Hepatocyte (in vitro differentiated cells): Measurements from ENCODE around the gene STX8. TPM values are rescaled to one million over a fixed set of nuclear protein-coding genes. Genes with fewer than 3 reads are reported as not detected.
A peak's percentile ranks its signal among the peaks of the same experiment; 100 is the strongest.

Source experiments
- DNase-seq: peaks from one replicate; pipeline ENCODE4 v3.0.0-alpha.2; 2016; ENCODE audit warnings: low spot score
- H2AFZ ChIP-seq: fragments of 200-600 bp; sonication (generic); 2 replicates; pipeline ENCODE4 v1.6.0; 2016; ENCODE audit warnings: antibody characterized with exemption, mild to moderate bottlenecking
- H3K27ac ChIP-seq: fragments of 200-600 bp; sonication (generic); 2 replicates; pipeline ENCODE4 v1.5.1; 2016; ENCODE audit warnings: mild to moderate bottlenecking
- H3K27me3 ChIP-seq: fragments of 200-600 bp; sonication (generic); 2 replicates; pipeline ENCODE4 v1.6.1; 2016
- H3K36me3 ChIP-seq: fragments of 200-600 bp; sonication (generic); replicated peaks from 2 replicates; pipeline ENCODE4 v1.5.1; 2016; ENCODE audit warnings: low read depth; ENCODE audit not compliant: insufficient read depth
- H3K4me1 ChIP-seq: fragments of 200-600 bp; sonication (generic); 2 replicates; pipeline ENCODE4 v1.5.1; 2016; ENCODE audit warnings: mild to moderate bottlenecking, moderate library complexity; ENCODE audit not compliant: insufficient read depth
- H3K4me2 ChIP-seq: fragments of 200-600 bp; sonication (generic); 2 replicates; pipeline ENCODE4 v1.6.0; 2016
- H3K4me3 ChIP-seq: fragments of 200-600 bp; sonication (generic); 2 replicates; pipeline ENCODE4 v1.5.1; 2016; ENCODE audit warnings: mild to moderate bottlenecking
- H3K79me2 ChIP-seq: fragments of 200-600 bp; sonication (generic); 2 replicates; pipeline ENCODE4 v1.6.0; 2017; ENCODE audit warnings: mild to moderate bottlenecking
- H3K9me2 ChIP-seq: fragments of 200-600 bp; sonication (generic); replicated peaks from 2 replicates; pipeline ENCODE4 v1.6.0; 2017; ENCODE audit warnings: mild to moderate bottlenecking; ENCODE audit not compliant: insufficient read depth
- H3K9me3 ChIP-seq: fragments of 200-600 bp; sonication (generic); 2 replicates; pipeline ENCODE4 v1.5.1; 2016; ENCODE audit warnings: low read depth, mild to moderate bottlenecking
- H4K20me1 ChIP-seq: fragments of 200-600 bp; sonication (generic); 2 replicates; pipeline ENCODE4 v1.6.0; 2016; ENCODE audit warnings: mild to moderate bottlenecking; ENCODE audit not compliant: insufficient read depth, poor library complexity, severe bottlenecking
- EZH2 ChIP-seq: fragments of 200-600 bp; sonication (generic); IDR thresholded peaks from 2 replicates; pipeline ENCODE4 v1.6.1; 2016; ENCODE audit warnings: antibody characterized with exemption, mild to moderate bottlenecking, borderline replicate concordance
- EZH2phosphoT487 ChIP-seq: fragments of 200-600 bp; sonication (generic); IDR thresholded peaks from one replicate; pipeline ENCODE4 v1.6.1; 2018; ENCODE audit warnings: antibody characterized with exemption, mild to moderate bottlenecking, low read depth, moderate library complexity; ENCODE audit not compliant: unreplicated experiment, severe bottlenecking
- WGBS: methylation state at CpG from one replicate; pipeline ENCODE4 v1.1.6; 2016; ENCODE audit warnings: low lambda C conversion rate; ENCODE audit errors: missing lambda C conversion rate; 5-methylcytosine and 5-hydroxymethylcytosine counted together
- polyA plus RNA-seq: library from polyadenylated mRNA; unstranded; fragments of >200 nt; fragmentation: Nextera tagmentation; extraction: Ambion mirVana; gene quantifications from 2 replicates; pipeline ENCODE4 v1.2.1, GENCODE V29; 2016
- total RNA-seq: library from RNA; depleted of rRNA; stranded (reverse); fragments of >200 nt; gene quantifications from 2 replicates; pipeline ENCODE4 v1.2.3, GENCODE V29; 2014
- TF ChIP-seq, protein P1 (sequence below): fragments of 200-600 bp; sonication (generic); IDR thresholded peaks from 2 replicates; pipeline ENCODE4 v1.5.1; 2016; ENCODE audit warnings: antibody characterized with exemption, mild to moderate bottlenecking; ENCODE audit not compliant: poor library complexity

The STX8 gene
- total and polyA plus RNA-seq, 2 experiments from 2014 or later = 40.6 to 64.7 TPM

DNA sequence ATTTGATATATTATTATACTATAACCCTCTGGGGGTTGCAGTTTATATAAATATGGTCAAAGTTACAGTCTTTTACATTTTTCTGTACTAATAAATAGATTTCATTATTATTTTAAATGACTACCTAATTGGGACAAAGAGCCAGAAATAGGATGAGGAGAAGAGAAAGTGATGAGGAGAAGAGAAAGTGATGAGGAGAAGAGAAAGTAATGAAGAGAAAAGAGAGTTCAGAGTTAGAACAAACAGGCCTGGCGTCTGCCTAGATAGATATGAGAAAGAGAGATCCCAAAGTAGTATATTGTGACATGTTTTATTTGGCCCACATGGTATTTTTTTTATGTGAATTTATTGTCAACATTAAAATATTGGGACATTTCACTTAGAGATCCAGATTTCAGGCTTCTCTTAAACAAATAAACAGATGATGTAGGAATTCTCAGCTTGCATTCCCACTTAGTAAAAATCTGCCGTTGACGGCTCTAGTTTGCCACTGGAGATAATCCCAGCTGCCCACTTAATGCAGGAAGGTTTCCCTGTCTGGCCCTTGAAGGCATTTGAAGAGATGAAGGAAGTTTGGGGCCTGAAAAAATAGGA, 210.7 kb downstream of the STX8 start:
- H3K79me2 ChIP-seq = no peaks in the 10 kb centered on the region
- no peak for DNase-seq
- H3K4me2 ChIP-seq = no peak overlapping the region
- H4K20me1 ChIP-seq = no peaks in the 10 kb centered on the region
- no peak overlapping the region for H2AFZ ChIP-seq
- H3K27ac ChIP-seq = no peak overlapping the region
- H3K4me1 ChIP-seq = peaks cover 8% of the 10 kb centered on the region
- H3K36me3 ChIP-seq = no peaks in the 10 kb centered on the region
- TF ChIP-seq EZH2 (no peak), EZH2phosphoT487 (no peak)
- TF ChIP-seq, protein P1, sequence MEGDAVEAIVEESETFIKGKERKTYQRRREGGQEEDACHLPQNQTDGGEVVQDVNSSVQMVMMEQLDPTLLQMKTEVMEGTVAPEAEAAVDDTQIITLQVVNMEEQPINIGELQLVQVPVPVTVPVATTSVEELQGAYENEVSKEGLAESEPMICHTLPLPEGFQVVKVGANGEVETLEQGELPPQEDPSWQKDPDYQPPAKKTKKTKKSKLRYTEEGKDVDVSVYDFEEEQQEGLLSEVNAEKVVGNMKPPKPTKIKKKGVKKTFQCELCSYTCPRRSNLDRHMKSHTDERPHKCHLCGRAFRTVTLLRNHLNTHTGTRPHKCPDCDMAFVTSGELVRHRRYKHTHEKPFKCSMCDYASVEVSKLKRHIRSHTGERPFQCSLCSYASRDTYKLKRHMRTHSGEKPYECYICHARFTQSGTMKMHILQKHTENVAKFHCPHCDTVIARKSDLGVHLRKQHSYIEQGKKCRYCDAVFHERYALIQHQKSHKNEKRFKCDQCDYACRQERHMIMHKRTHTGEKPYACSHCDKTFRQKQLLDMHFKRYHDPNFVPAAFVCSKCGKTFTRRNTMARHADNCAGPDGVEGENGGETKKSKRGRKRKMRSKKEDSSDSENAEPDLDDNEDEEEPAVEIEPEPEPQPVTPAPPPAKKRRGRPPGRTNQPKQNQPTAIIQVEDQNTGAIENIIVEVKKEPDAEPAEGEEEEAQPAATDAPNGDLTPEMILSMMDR = no peak
- H3K9me2 ChIP-seq = no peaks in the 10 kb centered on the region
- WGBS = 65% methylated on average over 3 of the region's 3 CpGs
- H3K4me3 ChIP-seq = no peak overlapping the region
- no peaks in the 10 kb centered on the region for H3K9me3 ChIP-seq
- no peaks in the 10 kb centered on the region for H3K27me3 ChIP-seq

DNA sequence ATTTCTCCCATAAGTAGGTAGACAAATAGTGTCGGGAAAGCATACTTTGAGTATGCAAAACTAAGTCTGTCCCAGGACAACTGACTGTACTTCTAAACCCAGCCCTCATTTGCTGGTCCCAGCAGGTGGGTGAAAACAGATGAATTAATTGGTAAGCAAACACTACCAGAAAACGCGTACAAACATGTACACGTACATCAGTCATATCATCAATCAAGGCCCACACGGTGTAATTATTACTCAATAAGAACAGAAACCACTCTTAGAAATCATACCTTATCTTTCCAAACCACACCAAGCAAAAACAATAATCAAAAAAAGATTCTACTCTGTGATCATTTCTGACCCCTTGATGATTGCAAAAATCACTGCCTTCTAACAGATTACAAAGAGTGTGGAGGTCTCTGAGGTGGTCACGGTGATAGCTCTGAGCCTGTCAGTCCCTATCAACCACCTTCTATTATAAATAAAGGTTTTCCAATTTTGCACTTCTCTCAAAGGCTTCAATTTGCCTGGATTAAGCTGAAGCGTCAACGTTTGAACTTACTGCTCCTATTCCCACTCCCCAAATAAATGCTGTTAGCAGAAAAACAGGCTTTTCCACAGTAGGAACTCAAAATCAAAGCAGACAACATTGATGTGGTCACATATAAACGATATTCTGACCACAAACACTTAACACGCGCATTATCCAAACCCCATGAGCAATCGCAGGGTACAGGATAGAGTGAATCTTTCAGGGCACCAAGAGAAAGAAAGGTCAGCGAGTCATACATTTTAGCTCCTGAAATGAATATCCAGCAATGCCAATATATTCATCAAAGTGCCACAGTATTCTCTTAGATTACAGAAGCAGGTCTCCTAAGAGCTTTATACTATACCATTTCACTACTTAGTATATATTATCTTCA, 211.9 kb downstream of the STX8 start:
- H3K9me2 ChIP-seq = no peaks in the 10 kb centered on the region
- H3K36me3 ChIP-seq = no peaks in the 10 kb centered on the region
- H2AFZ ChIP-seq = no peak overlapping the region
- H3K27ac ChIP-seq = no peak overlapping the region
- no peak overlapping the region for H3K4me2 ChIP-seq
- H4K20me1 ChIP-seq = no peaks in the 10 kb centered on the region
- no peaks in the 10 kb centered on the region for H3K27me3 ChIP-seq
- no peak for DNase-seq
- no peaks in the 10 kb centered on the region for H3K9me3 ChIP-seq
- H3K4me1 ChIP-seq = peaks cover 8% of the 10 kb centered on the region
- no peaks in the 10 kb centered on the region for H3K79me2 ChIP-seq
- TF ChIP-seq, protein P1 = no peak
- TF ChIP-seq EZH2 (no peak), EZH2phosphoT487 (no peak)
- WGBS = 87% methylated on average over 13 of the region's 13 CpGs
- no peak overlapping the region for H3K4me3 ChIP-seq

DNA sequence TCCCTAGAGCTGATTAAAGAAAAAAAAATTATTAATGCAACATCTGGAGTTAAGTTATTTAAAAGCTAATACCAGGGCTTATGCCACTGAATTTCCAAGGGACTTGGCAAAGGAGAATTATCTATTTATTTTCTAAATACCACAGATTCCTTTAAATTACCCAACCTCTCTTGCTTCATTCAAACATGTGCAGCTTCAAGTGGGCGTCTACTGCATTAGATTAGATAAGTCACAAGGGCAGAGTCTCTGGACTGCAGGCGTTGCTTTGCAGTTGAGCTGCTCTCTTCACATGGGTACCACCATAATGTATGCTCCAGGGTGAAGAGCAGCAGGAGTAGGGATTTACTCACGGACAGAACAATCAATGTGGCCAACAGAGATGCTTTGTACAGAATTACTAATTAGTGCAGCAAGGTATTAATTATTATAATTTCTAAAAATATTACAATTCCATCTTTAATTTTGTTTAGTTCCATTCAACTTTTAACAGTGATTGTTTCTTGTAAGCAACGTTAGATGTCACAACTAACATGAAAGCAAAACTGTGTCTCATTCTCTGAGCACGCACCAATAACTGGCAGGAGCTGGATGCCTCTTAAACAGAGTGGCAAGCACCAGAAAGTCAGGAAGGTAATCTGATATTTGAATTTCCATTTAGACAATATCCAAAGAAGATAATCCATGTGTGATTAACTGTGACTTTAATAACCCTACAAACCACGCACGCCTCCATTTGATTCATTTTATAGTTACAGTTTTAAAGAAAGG, 214.2 kb downstream of the STX8 start:
- 52% methylated on average over 7 of the region's 7 CpGs for WGBS

More for the DNA sequence above, 214.2 kb downstream of the STX8 start:
- TF ChIP-seq EZH2phosphoT487 (no peak), EZH2 (no peak)
- TF ChIP-seq, protein P1 = no peak
- Histone ChIP-seq H3K27me3 (no peaks in the 10 kb centered on the region), H4K20me1 (no peaks in the 10 kb centered on the region), H3K4me3 (no peak overlapping the region), H3K9me3 (no peaks in the 10 kb centered on the region), H2AFZ (no peak overlapping the region), H3K9me2 (no peaks in the 10 kb centered on the region), H3K27ac (peak overlapping the region; percentile 29), H3K4me1 (peaks cover 8% of the 10 kb centered on the region), H3K4me2 (peak overlapping the region; percentile 66), H3K79me2 (no peaks in the 10 kb centered on the region), H3K36me3 (no peaks in the 10 kb centered on the region)
- peak; percentile 75 for DNase-seq
